Left renal cortex interstitium (tissue), 4 donors: Measurements from ENCODE around the gene IL9. TPM values are rescaled to one million over a fixed set of nuclear protein-coding genes. Genes with fewer than 3 reads are reported as not detected.
"Not testable (repeated sequence)": the region's sequence is repeated elsewhere in the genome, so short reads cannot be mapped to it uniquely, and the experiment has no call there.

Experiments
- DNase-seq, 4 donors: peaks; one replicate each; pipeline ENCODE4 v3.0.0-alpha.2; 2013; ENCODE audit warnings: low read depth in 4 of 4, low spot score in 2 of 4, missing footprints in 1 of 4
- polyA plus RNA-seq, 4 donors: library from polyadenylated mRNA; unstranded; fragments of 120-200 nt; gene quantifications; one replicate each; pipeline ENCODE4 v1.2.1, GENCODE V29; 2013; ENCODE audit not compliant: insufficient read length in 4 of 4

IL9 gene
- polyA plus RNA-seq, 4 donors: not detected

GRCh38 chr5:135871268-135871915 lies 24.2 kb downstream of the IL9 start:
- DNase-seq: no peak

- DNase-seq: no peak
Measured at GRCh38 chr5:135869935-135870334, 25.7 kb downstream of the IL9 start.

GRCh38 chr5:135869276-135869675 lies 26.4 kb downstream of the IL9 start:
- DNase-seq: no peak

- no peak for DNase-seq
Measured at GRCh38 chr5:135868681-135869080, 27.0 kb downstream of the IL9 start.

GRCh38 chr5:135867599-135867998 lies 28.0 kb downstream of the IL9 start:
- DNase-seq: no peak

- DNase-seq: no peak
Measured at GRCh38 chr5:135866016-135866415, 29.6 kb downstream of the IL9 start.

GRCh38 chr5:135864503-135865435 lies 30.9 kb downstream of the IL9 start:
- no peak for DNase-seq

- DNase-seq: no peak
Measured at GRCh38 chr5:135862744-135863143, 32.9 kb downstream of the IL9 start.

GRCh38 chr5:135862086-135862485 lies 33.6 kb downstream of the IL9 start:
- DNase-seq: no peak

GRCh38 chr5:135861641-135862040 lies 34.0 kb downstream of the IL9 start:
- DNase-seq: no peak

GRCh38 chr5:135859641-135860040 lies 36.0 kb downstream of the IL9 start:
- DNase-seq: no peak

GRCh38 chr5:135859186-135859585 lies 36.5 kb downstream of the IL9 start:
- not testable (repeated sequence) for DNase-seq

GRCh38 chr5:135857630-135858311 lies 37.9 kb downstream of the IL9 start:
- DNase-seq: no peak

- no peak for DNase-seq
Measured at GRCh38 chr5:135851915-135852845, 43.5 kb downstream of the IL9 start.

GRCh38 chr5:135851186-135851914 lies 44.3 kb downstream of the IL9 start:
- DNase-seq: no peak

GRCh38 chr5:135850671-135851070 lies 45.0 kb downstream of the IL9 start:
- DNase-seq: no peak

- DNase-seq: no peak
Measured at GRCh38 chr5:135850231-135850630, 45.4 kb downstream of the IL9 start.

GRCh38 chr5:135847976-135848375 lies 47.7 kb downstream of the IL9 start:
- DNase-seq: no peak

- DNase-seq: no peak
Measured at GRCh38 chr5:135846311-135846710, 49.3 kb downstream of the IL9 start.
